B cell (primary cell): Measurements from ENCODE around the gene EIF3L. TPM values are rescaled to one million over a fixed set of nuclear protein-coding genes. Genes with fewer than 3 reads are reported as not detected.

Experiments used
- ATAC-seq: fragments of 200-7000 bp; cut with Tn5 transposase; one replicate; pipeline ENCODE4 v1.10.0; 2021; ENCODE audit warnings: low read depth, mild to moderate bottlenecking, moderate number of reproducible peaks, moderate library complexity
- CTCF ChIA-PET: fragments of 350-600 bp; sonication (Branson Sonifier 250); formaldehyde crosslinking; loops from one replicate; lab custom pipeline; 2021; ENCODE audit warnings: antibody characterized with exemption, inconsistent platforms; lab: Charles Lee
- POLR2A ChIA-PET: fragments of 350-600 bp; sonication (Branson Sonifier 250); formaldehyde crosslinking; loops from one replicate; lab custom pipeline; 2021; ENCODE audit warnings: antibody characterized with exemption; lab: Charles Lee
- DNase-seq: peaks from one replicate; pipeline ENCODE4 v3.0.0; 2013
- H2AFZ ChIP-seq: 2 replicates; pipeline ENCODE4 v1.6.1; 2012; ENCODE audit warnings: mild to moderate bottlenecking, low read depth, low read length; ENCODE audit not compliant: insufficient read depth, poor library complexity, severe bottlenecking
- H3K27ac ChIP-seq, 2 donors: 1 replicate in 1 of 2; 2 replicates in 1 of 2; pipeline ENCODE4 v1.5.1; 2012 to 2013; ENCODE audit warnings: low read length in 2 of 2, mild to moderate bottlenecking in 2 of 2, moderate library complexity in 1 of 2
- H3K27me3 ChIP-seq, 4 experiments: fragments of 200-600 bp in 1 of 4; sonication (generic) in 1 of 4; replicated peaks in 1 of 4; 1 replicate in 2 of 4; 2 replicates in 2 of 4; pipeline versions ENCODE4 v1.6.1 to v1.7.0; 2013 to 2016; ENCODE audit warnings: low read length in 3 of 4, mild to moderate bottlenecking in 2 of 4, mixed read lengths in 1 of 4, moderate library complexity in 1 of 4; ENCODE audit not compliant: insufficient read depth in 4 of 4, control insufficient read depth in 3 of 4; ENCODE audit errors: control extremely low read depth in 1 of 4
- H3K36me3 ChIP-seq, 2 experiments: replicated peaks in 1 of 2; 1 replicate in 1 of 2; 2 replicates in 1 of 2; pipeline versions ENCODE4 v1.6.1 to v1.7.1; 2013; ENCODE audit warnings: low read length in 1 of 2; ENCODE audit not compliant: insufficient read depth in 2 of 2, control insufficient read depth in 1 of 2; ENCODE audit errors: control extremely low read depth in 1 of 2, extremely low read depth in 1 of 2
- H3K4me1 ChIP-seq, 2 donors: fragments of 200-600 bp in 1 of 2; sonication (generic) in 1 of 2; 1 replicate in 1 of 2; 2 replicates in 1 of 2; pipeline versions ENCODE4 v1.5.1 to v1.6.1; 2013 to 2017; ENCODE audit warnings: low read length in 2 of 2; ENCODE audit not compliant: control insufficient read depth in 2 of 2, insufficient read depth in 2 of 2
- H3K4me2 ChIP-seq: replicated peaks from 2 replicates; pipeline ENCODE3; 2012; ENCODE audit warnings: mild to moderate bottlenecking, low read depth, low read length; ENCODE audit not compliant: poor library complexity, severe bottlenecking
- H3K4me3 ChIP-seq, 5 experiments: fragments of 200-600 bp in 1 of 5; sonication (generic) in 1 of 5; 1 replicate in 3 of 5; 2 replicates in 2 of 5; pipeline versions ENCODE4 v1.5.1 to v1.7.0; 2011 to 2016; ENCODE audit warnings: low read length in 4 of 5, mild to moderate bottlenecking in 4 of 5, low read depth in 2 of 5, control low read depth in 1 of 5, moderate library complexity in 1 of 5; ENCODE audit not compliant: insufficient read depth in 1 of 5; ENCODE audit errors: control extremely low read depth in 1 of 5, extremely low read depth in 1 of 5
- H3K79me2 ChIP-seq: fragments of 200-600 bp; sonication (generic); one replicate; pipeline ENCODE4 v1.6.0; 2016; ENCODE audit warnings: low read length; ENCODE audit not compliant: control insufficient read depth, insufficient read depth
- H3K9ac ChIP-seq: fragments of 200-600 bp; sonication (generic); 2 replicates; pipeline ENCODE4 v1.6.1; 2017; ENCODE audit warnings: mild to moderate bottlenecking, low read length, moderate library complexity
- H3K9me3 ChIP-seq, 3 donors: one replicate each; pipeline versions ENCODE4 v1.6.1 to v1.7.1; 2013; ENCODE audit warnings: low read length in 2 of 3; ENCODE audit not compliant: control insufficient read depth in 2 of 3, insufficient read depth in 1 of 3; ENCODE audit errors: control extremely low read depth in 1 of 3
- H4K20me1 ChIP-seq: 2 replicates; pipeline ENCODE4 v1.6.0; 2012; ENCODE audit warnings: mild to moderate bottlenecking, low read length; ENCODE audit not compliant: insufficient read depth, control insufficient read depth, poor library complexity, severe bottlenecking
- H3K27ac Mint-ChIP-seq: one replicate; pipeline ENCODE4 v1.8.0; 2021; ENCODE audit warnings: mixed read lengths
- H3K27me3 Mint-ChIP-seq: one replicate; pipeline ENCODE4 v1.8.0; 2021; ENCODE audit warnings: mixed read lengths
- H3K4me1 Mint-ChIP-seq: one replicate; pipeline ENCODE4 v1.8.0; 2021; ENCODE audit warnings: mixed read lengths
- H3K4me3 Mint-ChIP-seq: one replicate; pipeline ENCODE4 v1.8.0; 2021; ENCODE audit warnings: mixed read lengths
- H3K9me3 Mint-ChIP-seq: one replicate; pipeline ENCODE4 v1.8.0; 2022; ENCODE audit warnings: mixed read lengths; ENCODE audit not compliant: insufficient read depth
- EZH2 ChIP-seq: IDR thresholded peaks from 2 replicates; pipeline ENCODE4 v1.6.1; 2012; ENCODE audit warnings: borderline replicate concordance, low read depth, mild to moderate bottlenecking, moderate library complexity, low read length; ENCODE audit not compliant: insufficient read depth, poor library complexity, severe bottlenecking
- WGBS: methylation state at CpG from one replicate; pipeline ENCODE4 v1.1.5; 2013; ENCODE audit warnings: missing lambda C conversion rate; ENCODE audit not compliant: insufficient coverage; 5-methylcytosine and 5-hydroxymethylcytosine counted together
- intact Hi-C: fragments of 100-400 bp; cut with micrococcal nuclease; formaldehyde crosslinking; loops from one replicate; pipeline ENCODE4 v1.10.0; 2022
- polyA plus RNA-seq: library from polyadenylated mRNA; depleted of rRNA; stranded (reverse); fragments of >200 nt; gene quantifications from 2 replicates; pipeline ENCODE4 v1.2.3, GENCODE V29; 2012
- total RNA-seq, 2 donors: library from RNA; stranded (reverse); fragments of 120-200 nt in 1 of 2; gene quantifications; 1 replicate in 1 of 2; 2 replicates in 1 of 2; pipeline versions ENCODE4 v1.2.3 to v1.2.4, GENCODE V29; 2013 to 2022
- TF ChIP-seq, protein P1 (sequence below): fragments of 200-600 bp; IDR thresholded peaks from one replicate; pipeline ENCODE4 v1.8.0; 2022; ENCODE audit warnings: antibody characterized with exemption, mild to moderate bottlenecking

The EIF3L gene
- total and polyA plus RNA-seq, 2 donors (not counting 1 experiment from before 2014, with no cell fraction given) = 430 to 560 TPM

DNA sequence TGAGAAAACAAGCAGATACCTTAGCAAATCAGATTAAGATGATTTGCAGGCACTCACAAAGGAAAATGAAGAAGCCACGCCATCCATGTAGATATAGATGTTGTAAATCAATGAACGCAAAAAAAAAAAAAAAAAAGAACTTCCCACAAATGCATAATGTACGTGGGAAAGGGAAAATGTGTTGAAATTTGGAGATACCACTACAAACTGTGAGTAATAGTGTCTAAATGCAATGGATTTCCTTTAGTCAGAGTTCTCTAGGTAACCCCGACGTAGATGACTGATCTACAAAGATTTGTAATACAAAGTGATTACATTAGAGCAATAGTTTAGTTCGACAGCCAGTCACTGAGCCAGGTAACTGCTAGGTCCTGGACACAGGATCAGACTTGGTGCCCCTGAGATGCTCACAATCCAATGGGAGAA lies 4.3 kb upstream of the EIF3L start:
- H3K4me3 Mint-ChIP-seq = peak overlapping the region; percentile 88
- H3K4me3 ChIP-seq = peak overlapping the region; percentile 2 to 78 (median 62)
- 100% methylated on average over 1 of the region's 6 CpGs for WGBS
- no peaks in the 10 kb centered on the region for H3K9me3 Mint-ChIP-seq
- H3K9me3 ChIP-seq = peaks cover 0 to 9% (median 0%) of the 10 kb centered on the region in 3 donors
- no peaks in the 10 kb centered on the region for H3K27me3 Mint-ChIP-seq
- H3K79me2 ChIP-seq = peaks cover 40% of the 10 kb centered on the region
- peak overlapping the region; percentile 93 for H3K4me2 ChIP-seq
- H3K4me1 ChIP-seq = peaks cover 14 to 31% of the 10 kb centered on the region in 2 donors
- CTCF ChIA-PET = interaction anchor here (0.7 to 3.8 kb wide), 5 partner anchors 18 to 227 kb away, joined by 3 to 20 read pairs (median 3); no protein-coding TSS in a partner anchor
- ATAC-seq (no peak), DNase-seq (peak; percentile 27)
- intact Hi-C loops = loop anchor here (1.0 to 10.0 kb wide), 7 partner anchors 38 to 600 kb away; partner anchors contain the start of genes GCAT, MAFF, MICALL1 and NOL12
- POLR2A ChIA-PET = no interaction called here
- peaks cover 7% of the 10 kb centered on the region for H4K20me1 ChIP-seq
- peak overlapping the region; percentile 90 for H2AFZ ChIP-seq
- peak overlapping the region; percentile 70 for H3K9ac ChIP-seq
- H3K36me3 ChIP-seq = peaks cover under 1% of the 10 kb centered on the region in 2 experiments
- H3K27ac ChIP-seq = peak overlapping the region; percentile 60 to 76
- no peak for TF ChIP-seq EZH2
- TF ChIP-seq, protein P1, sequence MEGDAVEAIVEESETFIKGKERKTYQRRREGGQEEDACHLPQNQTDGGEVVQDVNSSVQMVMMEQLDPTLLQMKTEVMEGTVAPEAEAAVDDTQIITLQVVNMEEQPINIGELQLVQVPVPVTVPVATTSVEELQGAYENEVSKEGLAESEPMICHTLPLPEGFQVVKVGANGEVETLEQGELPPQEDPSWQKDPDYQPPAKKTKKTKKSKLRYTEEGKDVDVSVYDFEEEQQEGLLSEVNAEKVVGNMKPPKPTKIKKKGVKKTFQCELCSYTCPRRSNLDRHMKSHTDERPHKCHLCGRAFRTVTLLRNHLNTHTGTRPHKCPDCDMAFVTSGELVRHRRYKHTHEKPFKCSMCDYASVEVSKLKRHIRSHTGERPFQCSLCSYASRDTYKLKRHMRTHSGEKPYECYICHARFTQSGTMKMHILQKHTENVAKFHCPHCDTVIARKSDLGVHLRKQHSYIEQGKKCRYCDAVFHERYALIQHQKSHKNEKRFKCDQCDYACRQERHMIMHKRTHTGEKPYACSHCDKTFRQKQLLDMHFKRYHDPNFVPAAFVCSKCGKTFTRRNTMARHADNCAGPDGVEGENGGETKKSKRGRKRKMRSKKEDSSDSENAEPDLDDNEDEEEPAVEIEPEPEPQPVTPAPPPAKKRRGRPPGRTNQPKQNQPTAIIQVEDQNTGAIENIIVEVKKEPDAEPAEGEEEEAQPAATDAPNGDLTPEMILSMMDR = no peak
- no peaks in the 10 kb centered on the region for H3K27me3 ChIP-seq
- H3K27ac Mint-ChIP-seq = peak overlapping the region; percentile 91
- H3K4me1 Mint-ChIP-seq = peaks cover 25% of the 10 kb centered on the region

- TF ChIP-seq, protein P1 = no peak
- no peak for TF ChIP-seq EZH2
- Mint-ChIP-seq H3K27ac (no peak overlapping the region), H3K4me1 (peaks cover 38% of the 10 kb centered on the region), H3K27me3 (no peaks in the 10 kb centered on the region), H3K9me3 (no peaks in the 10 kb centered on the region), H3K4me3 (peak overlapping the region; percentile 24)
- Histone ChIP-seq H3K79me2 (peaks cover 44% of the 10 kb centered on the region), H3K27me3 (no peaks in the 10 kb centered on the region), H3K9ac (no peak overlapping the region), H3K4me3 (no peak overlapping the region), H4K20me1 (peaks cover 23% of the 10 kb centered on the region), H2AFZ (no peak overlapping the region), H3K9me3 (peaks cover 0 to 9% (median 0%) of the 10 kb centered on the region in 3 donors), H3K4me2 (no peak overlapping the region), H3K27ac (no peak overlapping the region), H3K36me3 (peaks cover 0 to 8% of the 10 kb centered on the region in 2 experiments), H3K4me1 (peaks cover 25 to 42% of the 10 kb centered on the region in 2 donors)
- DNase-seq (no peak), ATAC-seq (no peak)
- POLR2A ChIA-PET = no interaction called here
- WGBS = 100% methylated on average over 1 of the region's 2 CpGs
- CTCF ChIA-PET = no interaction called here
- intact Hi-C loops = loop anchor here (10.0 kb wide), 1 partner anchor 602 kb away; the partner anchor contains the start of gene RAC2
Measured at GRCh38 chr22:37846433-37846832, 2.8 kb upstream of the EIF3L start.
